WTC11 (cell line): ENCODE data around the gene ADCY2. TPM values are rescaled to one million over a fixed set of nuclear protein-coding genes. Genes with fewer than 3 reads are reported as not detected.

Experiments
- ATAC-seq: fragments of 200-7000 bp; cut with Tn5 transposase; 2 replicates; pipeline ENCODE4 v1.10.0; 2021; ENCODE audit warnings: mild to moderate bottlenecking, moderate library complexity
- CTCF ChIA-PET: fragments of 300-600 bp; sonication (Branson Sonifier 250); formaldehyde crosslinking; loops from one replicate; lab custom pipeline; 2021; ENCODE audit warnings: antibody characterized with exemption; lab: Charles Lee
- POLR2A ChIA-PET: fragments of 350-600 bp; sonication (Branson Sonifier 250); formaldehyde crosslinking; loops from one replicate; lab custom pipeline; 2021; ENCODE audit warnings: antibody characterized with exemption; lab: Charles Lee
- DNase-seq: peaks from one replicate; pipeline ENCODE4 v3.0.0; 2021; ENCODE audit warnings: low spot score
- H3K27ac Mint-ChIP-seq: 2 replicates; pipeline ENCODE4 v1.8.0; 2021; ENCODE audit warnings: mixed read lengths
- H3K27me3 Mint-ChIP-seq: 2 replicates; pipeline ENCODE4 v1.8.0; 2021; ENCODE audit warnings: low read depth, mild to moderate bottlenecking, moderate library complexity, mixed read lengths
- H3K36me3 Mint-ChIP-seq: 2 replicates; pipeline ENCODE4 v1.8.0; 2021; ENCODE audit warnings: mixed read lengths
- H3K4me1 Mint-ChIP-seq: 2 replicates; pipeline ENCODE4 v1.8.0; 2022; ENCODE audit warnings: mixed read lengths
- H3K4me3 Mint-ChIP-seq: 2 replicates; pipeline ENCODE4 v1.8.0; 2021; ENCODE audit warnings: mild to moderate bottlenecking, moderate library complexity, mixed read lengths
- H3K9me3 Mint-ChIP-seq: 2 replicates; pipeline ENCODE4 v1.8.0; 2021; ENCODE audit warnings: mixed read lengths
- ATF1 ChIP-seq: sonication (generic); formaldehyde crosslinking; IDR thresholded peaks from 2 replicates; pipeline ENCODE4 v1.8.1; 2023; ENCODE audit warnings: mild to moderate bottlenecking, moderate library complexity, missing genetic modification reagents
- JUN ChIP-seq: sonication (generic); formaldehyde crosslinking; IDR thresholded peaks from 2 replicates; pipeline ENCODE4 v1.8.0; 2023; ENCODE audit warnings: mild to moderate bottlenecking, missing genetic modification reagents
- NFE2L1 ChIP-seq: sonication (generic); formaldehyde crosslinking; IDR thresholded peaks from 2 replicates; pipeline ENCODE4 v1.8.1; 2023; ENCODE audit warnings: missing genetic modification reagents
- NR2C2 ChIP-seq: sonication (generic); formaldehyde crosslinking; IDR thresholded peaks from 2 replicates; pipeline ENCODE4 v1.8.0; 2022; ENCODE audit warnings: mild to moderate bottlenecking, missing genetic modification reagents
- RELA ChIP-seq: sonication (generic); formaldehyde crosslinking; IDR thresholded peaks from 2 replicates; pipeline ENCODE4 v1.8.1; 2022; ENCODE audit warnings: missing genetic modification reagents, mild to moderate bottlenecking, borderline replicate concordance
- RORB ChIP-seq: fragments of 250-450 bp; sonication (Bioruptor Pico); IDR thresholded peaks from 2 replicates; pipeline ENCODE4 v1.9.0; 2021; ENCODE audit warnings: mild to moderate bottlenecking
- SP1 ChIP-seq: sonication (generic); formaldehyde crosslinking; conservative IDR thresholded peaks from 2 replicates; pipeline ENCODE4 v1.8.1; 2022; ENCODE audit warnings: missing genetic modification reagents
- TP53 ChIP-seq: sonication (generic); formaldehyde crosslinking; IDR thresholded peaks from 2 replicates; pipeline ENCODE4 v1.8.1; 2023; ENCODE audit warnings: mild to moderate bottlenecking, missing genetic modification reagents
- ZNF138 ChIP-seq: sonication (generic); formaldehyde crosslinking; conservative IDR thresholded peaks from 2 replicates; pipeline ENCODE4 v1.8.1; 2022; ENCODE audit warnings: mild to moderate bottlenecking, moderate library complexity, missing genetic modification reagents
- ZNF232 ChIP-seq: sonication (generic); formaldehyde crosslinking; IDR thresholded peaks from 2 replicates; pipeline ENCODE4 v1.8.0; 2022; ENCODE audit warnings: mild to moderate bottlenecking, missing genetic modification reagents
- ZNF317 ChIP-seq: sonication (generic); formaldehyde crosslinking; IDR thresholded peaks from 2 replicates; pipeline ENCODE4 v1.8.1; 2023; ENCODE audit warnings: low read depth, mild to moderate bottlenecking, moderate library complexity, missing genetic modification reagents, borderline replicate concordance
- ZNF416 ChIP-seq: fragments of 250-450 bp; sonication (Bioruptor Pico); IDR thresholded peaks from 2 replicates; pipeline ENCODE4 v1.9.0; 2021; ENCODE audit warnings: mild to moderate bottlenecking, inconsistent platforms
- ZNF671 ChIP-seq: fragments of 250-450 bp; sonication (Bioruptor Pico); IDR thresholded peaks from 2 replicates; pipeline ENCODE4 v1.8.0; 2021; ENCODE audit warnings: mild to moderate bottlenecking
- total RNA-seq: library from RNA; stranded (reverse); gene quantifications from 3 replicates; pipeline ENCODE4 v1.2.3, GENCODE V29; 2021
- TF ChIP-seq, protein P1 (sequence below): sonication (generic); formaldehyde crosslinking; IDR thresholded peaks from 2 replicates; pipeline ENCODE4 v1.8.0; 2022; ENCODE audit warnings: mild to moderate bottlenecking, missing genetic modification reagents
- TF ChIP-seq, protein P2 (sequence below): fragments of 250-450 bp; sonication (Bioruptor Pico); IDR thresholded peaks from 2 replicates; pipeline ENCODE4 v1.9.0; 2021; ENCODE audit warnings: mild to moderate bottlenecking
- TF ChIP-seq, protein P3 (sequence below): sonication (generic); formaldehyde crosslinking; IDR thresholded peaks from 2 replicates; pipeline ENCODE4 v1.8.0; 2022; ENCODE audit warnings: mild to moderate bottlenecking, missing genetic modification reagents
- TF ChIP-seq, protein P4 (sequence below): sonication (generic); formaldehyde crosslinking; IDR thresholded peaks from 2 replicates; pipeline ENCODE4 v1.8.1; 2023; ENCODE audit warnings: mild to moderate bottlenecking, missing genetic modification reagents, moderate library complexity
- TF ChIP-seq, protein P5 (sequence below): sonication (generic); formaldehyde crosslinking; IDR thresholded peaks from 2 replicates; pipeline ENCODE4 v1.8.0; 2023; ENCODE audit warnings: mild to moderate bottlenecking, missing genetic modification reagents
- TF ChIP-seq, protein P6 (sequence below): sonication (generic); formaldehyde crosslinking; IDR thresholded peaks from 2 replicates; pipeline ENCODE4 v1.8.0; 2022; ENCODE audit warnings: mild to moderate bottlenecking, missing genetic modification reagents
- TF ChIP-seq, protein P7 (sequence below): sonication (generic); formaldehyde crosslinking; IDR thresholded peaks from 2 replicates; pipeline ENCODE4 v1.8.1; 2022; ENCODE audit warnings: missing genetic modification reagents, borderline replicate concordance

The ADCY2 gene
- total RNA-seq, 1 experiment from 2014 or later, result 142 TPM

DNA sequence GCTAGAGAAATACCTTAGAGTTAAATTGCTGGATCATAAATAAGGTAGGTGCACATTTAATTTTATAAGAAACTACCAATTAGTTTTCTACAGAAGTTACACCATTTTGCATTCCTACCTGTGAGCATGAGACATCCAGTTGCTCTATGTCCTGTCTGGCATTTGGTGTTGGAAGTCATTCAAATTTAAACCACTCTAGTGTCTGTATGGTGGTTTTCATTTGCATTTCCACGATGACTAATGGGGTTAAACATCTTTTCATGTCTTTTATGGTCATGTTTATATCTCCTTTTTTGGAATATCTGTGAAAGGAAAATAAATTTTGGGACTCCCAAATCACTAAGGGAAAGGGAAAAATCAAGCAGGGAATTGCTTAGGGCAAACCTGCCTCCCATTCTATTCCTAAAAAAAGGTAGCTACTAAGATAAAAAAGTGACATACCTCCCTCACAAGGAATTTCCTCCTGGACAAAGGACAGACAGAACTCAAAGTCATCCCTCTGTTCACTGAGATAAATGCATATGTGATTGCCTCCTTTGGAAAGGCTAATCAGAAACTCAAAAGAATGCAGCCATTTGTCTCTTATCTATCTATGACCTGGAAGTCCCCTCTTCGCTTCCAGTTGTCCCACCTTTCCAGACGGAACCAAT, 31.6 kb upstream of the ADCY2 start (continued):
- TF ChIP-seq, protein P1, sequence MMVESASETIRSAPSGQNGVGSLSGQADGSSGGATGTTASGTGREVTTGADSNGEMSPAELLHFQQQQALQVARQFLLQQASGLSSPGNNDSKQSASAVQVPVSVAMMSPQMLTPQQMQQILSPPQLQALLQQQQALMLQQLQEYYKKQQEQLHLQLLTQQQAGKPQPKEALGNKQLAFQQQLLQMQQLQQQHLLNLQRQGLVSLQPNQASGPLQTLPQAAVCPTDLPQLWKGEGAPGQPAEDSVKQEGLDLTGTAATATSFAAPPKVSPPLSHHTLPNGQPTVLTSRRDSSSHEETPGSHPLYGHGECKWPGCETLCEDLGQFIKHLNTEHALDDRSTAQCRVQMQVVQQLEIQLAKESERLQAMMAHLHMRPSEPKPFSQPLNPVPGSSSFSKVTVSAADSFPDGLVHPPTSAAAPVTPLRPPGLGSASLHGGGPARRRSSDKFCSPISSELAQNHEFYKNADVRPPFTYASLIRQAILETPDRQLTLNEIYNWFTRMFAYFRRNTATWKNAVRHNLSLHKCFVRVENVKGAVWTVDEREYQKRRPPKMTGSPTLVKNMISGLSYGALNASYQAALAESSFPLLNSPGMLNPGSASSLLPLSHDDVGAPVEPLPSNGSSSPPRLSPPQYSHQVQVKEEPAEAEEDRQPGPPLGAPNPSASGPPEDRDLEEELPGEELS, result no peak
- no peak for TF ChIP-seq SP1
- TF ChIP-seq RORB (CRISPR knock-in tag), result no peak

DNA sequence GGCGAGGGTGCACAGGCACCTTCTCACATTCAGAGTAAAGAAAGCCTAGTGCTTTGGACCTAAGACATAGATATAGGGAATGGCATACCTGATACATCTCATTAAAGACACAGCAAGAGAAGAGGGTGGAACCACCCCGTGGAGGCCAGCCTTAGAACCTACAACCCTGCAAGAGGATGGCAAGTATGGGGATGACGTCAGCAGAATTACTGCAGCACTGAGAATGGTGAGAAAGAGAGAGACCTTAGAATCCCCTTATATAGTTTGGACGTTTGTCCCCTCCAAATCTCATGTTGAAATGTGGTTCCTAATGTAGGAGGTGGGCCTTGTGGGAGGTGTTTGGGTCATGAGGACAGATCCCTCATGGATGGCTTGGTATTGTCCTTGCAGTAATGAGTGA, 28.2 kb upstream of the ADCY2 start:
- peaks cover 32% of the 10 kb centered on the region for H3K9me3 Mint-ChIP-seq
- peaks cover 24% of the 10 kb centered on the region for H3K36me3 Mint-ChIP-seq
- no peak for DNase-seq
- no peak overlapping the region for H3K27ac Mint-ChIP-seq
- peaks cover 34% of the 10 kb centered on the region for H3K4me1 Mint-ChIP-seq
- no peak overlapping the region for H3K4me3 Mint-ChIP-seq
- CTCF ChIA-PET, result no interaction called here
- TF ChIP-seq SP1 (no peak), ZNF416 (CRISPR knock-in tag) (no peak), ZNF671 (CRISPR knock-in tag) (no peak), ZNF138 (CRISPR knock-in tag) (no peak), TP53 (CRISPR knock-in tag) (no peak), RELA (no peak), NR2C2 (CRISPR knock-in tag) (no peak), ZNF232 (CRISPR knock-in tag) (no peak)
- TF ChIP-seq, protein P2, sequence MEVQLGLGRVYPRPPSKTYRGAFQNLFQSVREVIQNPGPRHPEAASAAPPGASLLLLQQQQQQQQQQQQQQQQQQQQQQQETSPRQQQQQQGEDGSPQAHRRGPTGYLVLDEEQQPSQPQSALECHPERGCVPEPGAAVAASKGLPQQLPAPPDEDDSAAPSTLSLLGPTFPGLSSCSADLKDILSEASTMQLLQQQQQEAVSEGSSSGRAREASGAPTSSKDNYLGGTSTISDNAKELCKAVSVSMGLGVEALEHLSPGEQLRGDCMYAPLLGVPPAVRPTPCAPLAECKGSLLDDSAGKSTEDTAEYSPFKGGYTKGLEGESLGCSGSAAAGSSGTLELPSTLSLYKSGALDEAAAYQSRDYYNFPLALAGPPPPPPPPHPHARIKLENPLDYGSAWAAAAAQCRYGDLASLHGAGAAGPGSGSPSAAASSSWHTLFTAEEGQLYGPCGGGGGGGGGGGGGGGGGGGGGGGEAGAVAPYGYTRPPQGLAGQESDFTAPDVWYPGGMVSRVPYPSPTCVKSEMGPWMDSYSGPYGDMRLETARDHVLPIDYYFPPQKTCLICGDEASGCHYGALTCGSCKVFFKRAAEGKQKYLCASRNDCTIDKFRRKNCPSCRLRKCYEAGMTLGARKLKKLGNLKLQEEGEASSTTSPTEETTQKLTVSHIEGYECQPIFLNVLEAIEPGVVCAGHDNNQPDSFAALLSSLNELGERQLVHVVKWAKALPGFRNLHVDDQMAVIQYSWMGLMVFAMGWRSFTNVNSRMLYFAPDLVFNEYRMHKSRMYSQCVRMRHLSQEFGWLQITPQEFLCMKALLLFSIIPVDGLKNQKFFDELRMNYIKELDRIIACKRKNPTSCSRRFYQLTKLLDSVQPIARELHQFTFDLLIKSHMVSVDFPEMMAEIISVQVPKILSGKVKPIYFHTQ (CRISPR knock-in tag), result no peak
- TF ChIP-seq, protein P3, sequence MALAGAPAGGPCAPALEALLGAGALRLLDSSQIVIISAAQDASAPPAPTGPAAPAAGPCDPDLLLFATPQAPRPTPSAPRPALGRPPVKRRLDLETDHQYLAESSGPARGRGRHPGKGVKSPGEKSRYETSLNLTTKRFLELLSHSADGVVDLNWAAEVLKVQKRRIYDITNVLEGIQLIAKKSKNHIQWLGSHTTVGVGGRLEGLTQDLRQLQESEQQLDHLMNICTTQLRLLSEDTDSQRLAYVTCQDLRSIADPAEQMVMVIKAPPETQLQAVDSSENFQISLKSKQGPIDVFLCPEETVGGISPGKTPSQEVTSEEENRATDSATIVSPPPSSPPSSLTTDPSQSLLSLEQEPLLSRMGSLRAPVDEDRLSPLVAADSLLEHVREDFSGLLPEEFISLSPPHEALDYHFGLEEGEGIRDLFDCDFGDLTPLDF (CRISPR knock-in tag), result no peak
- TF ChIP-seq, protein P4, sequence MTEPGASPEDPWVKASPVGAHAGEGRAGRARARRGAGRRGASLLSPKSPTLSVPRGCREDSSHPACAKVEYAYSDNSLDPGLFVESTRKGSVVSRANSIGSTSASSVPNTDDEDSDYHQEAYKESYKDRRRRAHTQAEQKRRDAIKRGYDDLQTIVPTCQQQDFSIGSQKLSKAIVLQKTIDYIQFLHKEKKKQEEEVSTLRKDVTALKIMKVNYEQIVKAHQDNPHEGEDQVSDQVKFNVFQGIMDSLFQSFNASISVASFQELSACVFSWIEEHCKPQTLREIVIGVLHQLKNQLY (CRISPR knock-in tag), result no peak
- TF ChIP-seq, protein P5, sequence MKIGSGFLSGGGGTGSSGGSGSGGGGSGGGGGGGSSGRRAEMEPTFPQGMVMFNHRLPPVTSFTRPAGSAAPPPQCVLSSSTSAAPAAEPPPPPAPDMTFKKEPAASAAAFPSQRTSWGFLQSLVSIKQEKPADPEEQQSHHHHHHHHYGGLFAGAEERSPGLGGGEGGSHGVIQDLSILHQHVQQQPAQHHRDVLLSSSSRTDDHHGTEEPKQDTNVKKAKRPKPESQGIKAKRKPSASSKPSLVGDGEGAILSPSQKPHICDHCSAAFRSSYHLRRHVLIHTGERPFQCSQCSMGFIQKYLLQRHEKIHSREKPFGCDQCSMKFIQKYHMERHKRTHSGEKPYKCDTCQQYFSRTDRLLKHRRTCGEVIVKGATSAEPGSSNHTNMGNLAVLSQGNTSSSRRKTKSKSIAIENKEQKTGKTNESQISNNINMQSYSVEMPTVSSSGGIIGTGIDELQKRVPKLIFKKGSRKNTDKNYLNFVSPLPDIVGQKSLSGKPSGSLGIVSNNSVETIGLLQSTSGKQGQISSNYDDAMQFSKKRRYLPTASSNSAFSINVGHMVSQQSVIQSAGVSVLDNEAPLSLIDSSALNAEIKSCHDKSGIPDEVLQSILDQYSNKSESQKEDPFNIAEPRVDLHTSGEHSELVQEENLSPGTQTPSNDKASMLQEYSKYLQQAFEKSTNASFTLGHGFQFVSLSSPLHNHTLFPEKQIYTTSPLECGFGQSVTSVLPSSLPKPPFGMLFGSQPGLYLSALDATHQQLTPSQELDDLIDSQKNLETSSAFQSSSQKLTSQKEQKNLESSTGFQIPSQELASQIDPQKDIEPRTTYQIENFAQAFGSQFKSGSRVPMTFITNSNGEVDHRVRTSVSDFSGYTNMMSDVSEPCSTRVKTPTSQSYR (CRISPR knock-in tag), result no peak
- TF ChIP-seq, all 79 proteins: peak for 0
- POLR2A ChIA-PET, result no interaction called here
- ATAC-seq, result no peak
- H3K27me3 Mint-ChIP-seq, result peaks cover 8% of the 10 kb centered on the region

DNA sequence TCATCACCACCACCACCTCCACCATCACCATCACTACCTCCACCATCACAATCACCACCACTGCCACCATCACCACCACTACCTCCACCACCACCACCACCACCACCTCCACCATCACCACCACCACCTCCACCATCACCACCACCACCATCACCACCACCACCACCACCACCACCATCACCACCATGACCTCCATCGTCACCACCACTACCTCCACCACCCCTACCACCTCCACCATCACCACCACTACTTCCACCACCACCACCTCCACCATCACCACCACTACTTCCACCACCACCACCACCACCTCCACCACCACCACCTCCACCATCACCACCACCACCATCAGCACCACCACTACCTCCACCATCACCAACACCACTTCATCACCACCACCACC, 23.5 kb upstream of the ADCY2 start:
- Mint-ChIP-seq H3K9me3 (peaks cover 34% of the 10 kb centered on the region), H3K27ac (no peak overlapping the region), H3K4me1 (no peaks in the 10 kb centered on the region), H3K27me3 (peaks cover 12% of the 10 kb centered on the region), H3K4me3 (no peak overlapping the region), H3K36me3 (peaks cover 33% of the 10 kb centered on the region)
- DNase-seq (no peak), ATAC-seq (no peak)
- ChIA-PET CTCF (no interaction called here), POLR2A (no interaction called here)
- TF ChIP-seq JUN (CRISPR knock-in tag) (no peak), SP1 (no peak), RORB (CRISPR knock-in tag) (no peak), ZNF317 (CRISPR knock-in tag) (no peak), ATF1 (CRISPR knock-in tag) (no peak), NFE2L1 (no peak)
- TF ChIP-seq, protein P6, sequence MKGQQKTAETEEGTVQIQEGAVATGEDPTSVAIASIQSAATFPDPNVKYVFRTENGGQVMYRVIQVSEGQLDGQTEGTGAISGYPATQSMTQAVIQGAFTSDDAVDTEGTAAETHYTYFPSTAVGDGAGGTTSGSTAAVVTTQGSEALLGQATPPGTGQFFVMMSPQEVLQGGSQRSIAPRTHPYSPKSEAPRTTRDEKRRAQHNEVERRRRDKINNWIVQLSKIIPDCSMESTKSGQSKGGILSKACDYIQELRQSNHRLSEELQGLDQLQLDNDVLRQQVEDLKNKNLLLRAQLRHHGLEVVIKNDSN (CRISPR knock-in tag), result no peak
- TF ChIP-seq, protein P7, sequence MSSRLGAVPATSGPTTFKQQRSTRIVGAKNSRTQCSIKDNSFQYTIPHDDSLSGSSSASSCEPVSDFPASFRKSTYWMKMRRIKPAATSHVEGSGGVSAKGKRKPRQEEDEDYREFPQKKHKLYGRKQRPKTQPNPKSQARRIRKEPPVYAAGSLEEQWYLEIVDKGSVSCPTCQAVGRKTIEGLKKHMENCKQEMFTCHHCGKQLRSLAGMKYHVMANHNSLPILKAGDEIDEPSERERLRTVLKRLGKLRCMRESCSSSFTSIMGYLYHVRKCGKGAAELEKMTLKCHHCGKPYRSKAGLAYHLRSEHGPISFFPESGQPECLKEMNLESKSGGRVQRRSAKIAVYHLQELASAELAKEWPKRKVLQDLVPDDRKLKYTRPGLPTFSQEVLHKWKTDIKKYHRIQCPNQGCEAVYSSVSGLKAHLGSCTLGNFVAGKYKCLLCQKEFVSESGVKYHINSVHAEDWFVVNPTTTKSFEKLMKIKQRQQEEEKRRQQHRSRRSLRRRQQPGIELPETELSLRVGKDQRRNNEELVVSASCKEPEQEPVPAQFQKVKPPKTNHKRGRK (CRISPR knock-in tag), result no peak
